NT2/D1 (cell line): ENCODE measurements around the gene STRAP.

Experiments used
- DNase-seq: peaks from one replicate; pipeline ENCODE4 v3.0.0-alpha.2; 2011; ENCODE audit warnings: low read depth, low spot score
- H3K27me3 ChIP-seq: 2 replicates; pipeline ENCODE4 v1.6.0; 2011; ENCODE audit warnings: mild to moderate bottlenecking; ENCODE audit not compliant: insufficient read length, insufficient read depth
- H3K36me3 ChIP-seq: 2 replicates; pipeline ENCODE4 v1.6.1; 2011; ENCODE audit warnings: mild to moderate bottlenecking, low read length, mixed read lengths; ENCODE audit not compliant: insufficient read depth, insufficient read length
- H3K4me1 ChIP-seq: 2 replicates; pipeline ENCODE4 v1.5.1; 2011; ENCODE audit not compliant: insufficient read depth, insufficient read length
- H3K4me3 ChIP-seq: 2 replicates; pipeline ENCODE4 v1.5.1; 2011; ENCODE audit warnings: low read depth; ENCODE audit not compliant: insufficient read length
- H3K9ac ChIP-seq: 2 replicates; pipeline ENCODE4 v1.6.0; 2011; ENCODE audit warnings: low read depth; ENCODE audit not compliant: insufficient read length
- H3K9me3 ChIP-seq: 2 replicates; pipeline ENCODE4 v1.5.1; 2011; ENCODE audit warnings: mild to moderate bottlenecking, low read length; ENCODE audit not compliant: insufficient read depth
- SUZ12 ChIP-seq: IDR thresholded peaks from 2 replicates; pipeline ENCODE4 v1.6.1; 2011; ENCODE audit not compliant: insufficient read length, insufficient read depth; ENCODE audit errors: extremely low read depth
- YY1 ChIP-seq: IDR thresholded peaks from 2 replicates; pipeline ENCODE4 v1.6.1; 2011; ENCODE audit not compliant: insufficient read length, insufficient read depth
- ZNF274 ChIP-seq: IDR thresholded peaks from 2 replicates; pipeline ENCODE4 v1.6.1; 2011; ENCODE audit warnings: mild to moderate bottlenecking, low read depth, low read length

The STRAP gene, protein sequence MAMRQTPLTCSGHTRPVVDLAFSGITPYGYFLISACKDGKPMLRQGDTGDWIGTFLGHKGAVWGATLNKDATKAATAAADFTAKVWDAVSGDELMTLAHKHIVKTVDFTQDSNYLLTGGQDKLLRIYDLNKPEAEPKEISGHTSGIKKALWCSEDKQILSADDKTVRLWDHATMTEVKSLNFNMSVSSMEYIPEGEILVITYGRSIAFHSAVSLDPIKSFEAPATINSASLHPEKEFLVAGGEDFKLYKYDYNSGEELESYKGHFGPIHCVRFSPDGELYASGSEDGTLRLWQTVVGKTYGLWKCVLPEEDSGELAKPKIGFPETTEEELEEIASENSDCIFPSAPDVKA

GRCh38 chr12:15882118-15882971 lies at the start of gene STRAP:
Gene STRAP (plus strand): TSS chr12:15882387. CDS start chr12:15882708, 321 bp downstream.
- Histone ChIP-seq H3K4me3 (peak within 1 kb of the TSS; percentile 99), H3K9me3 (no peaks in the 10 kb centered on the region), H3K27me3 (no peaks in the 10 kb centered on the region), H3K9ac (peak within 1 kb of the TSS; percentile 99), H3K36me3 (peaks cover 39% of the 10 kb centered on the region), H3K4me1 (no peaks in the 10 kb centered on the region)
- no peak for TF ChIP-seq SUZ12
- peak; percentile 100 for DNase-seq

- Histone ChIP-seq H3K9ac (no peak overlapping the region), H3K4me3 (no peak overlapping the region), H3K27me3 (no peaks in the 10 kb centered on the region), H3K9me3 (no peaks in the 10 kb centered on the region), H3K4me1 (no peaks in the 10 kb centered on the region), H3K36me3 (no peaks in the 10 kb centered on the region)
- no peak for DNase-seq
- no peak for TF ChIP-seq ZNF274
- TF ChIP-seq YY1 = no peak
- TF ChIP-seq SUZ12 = no peak
These were observed 47.6 kb upstream of the STRAP start for GRCh38 chr12:15834575-15834974.

DNA sequence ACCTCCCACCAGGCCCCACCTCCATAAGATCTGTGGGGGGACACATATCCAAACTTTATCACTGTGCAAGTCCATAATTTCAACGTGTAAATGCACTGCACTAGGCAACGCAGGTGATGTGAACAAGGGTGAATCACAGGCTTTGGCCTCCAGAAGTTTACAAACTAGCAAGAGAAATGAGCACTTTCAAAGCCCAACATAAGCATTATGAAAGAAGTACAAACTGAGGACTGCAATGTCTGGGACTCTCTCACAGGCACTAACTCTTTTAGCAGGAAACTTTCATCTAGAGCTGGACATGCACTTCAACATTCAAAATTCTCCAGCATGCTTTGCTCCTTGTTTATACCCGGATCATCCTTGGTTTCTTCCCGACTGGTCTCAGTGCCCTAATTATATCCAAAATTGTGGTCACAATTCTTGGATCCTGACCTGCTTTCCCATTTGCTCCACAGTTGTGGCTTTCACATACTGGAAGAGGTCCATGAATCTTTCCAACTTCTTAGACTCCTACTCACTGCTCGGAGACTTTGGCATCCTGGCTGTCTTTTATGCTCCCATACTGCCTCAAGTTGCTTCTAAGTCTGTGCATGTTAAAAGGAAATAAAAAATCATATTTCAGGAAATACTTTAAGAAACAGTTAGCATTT lies 44.9 kb upstream of the STRAP start:
- Histone ChIP-seq H3K36me3 (no peaks in the 10 kb centered on the region), H3K27me3 (no peaks in the 10 kb centered on the region), H3K4me3 (no peak overlapping the region), H3K4me1 (no peaks in the 10 kb centered on the region), H3K9me3 (no peaks in the 10 kb centered on the region), H3K9ac (no peak overlapping the region)
- no peak for DNase-seq
- TF ChIP-seq SUZ12 (no peak), YY1 (no peak), ZNF274 (no peak)

DNA sequence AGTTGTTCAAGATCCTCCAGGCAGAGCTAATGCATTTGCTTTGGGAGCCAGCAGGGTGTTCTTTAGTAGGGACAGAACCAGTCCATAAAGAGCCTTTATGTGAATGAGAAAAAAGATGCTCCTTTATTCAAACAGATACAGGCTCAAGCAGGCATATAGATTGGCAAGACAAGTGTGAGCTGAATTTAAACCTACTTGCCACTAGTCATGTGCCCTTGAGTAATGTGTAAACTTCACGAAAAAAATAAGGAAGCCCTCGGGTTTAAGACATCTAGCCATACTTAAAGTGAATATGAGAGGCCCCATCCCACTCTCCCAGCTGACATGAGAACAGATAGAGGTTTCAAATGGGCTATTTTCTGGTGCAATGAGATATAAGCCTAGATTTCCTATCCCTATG lies 43.1 kb upstream of the STRAP start:
- H3K27me3 ChIP-seq = no peaks in the 10 kb centered on the region
- no peak for TF ChIP-seq ZNF274
- TF ChIP-seq SUZ12 = no peak
- no peak for TF ChIP-seq YY1
- H3K4me1 ChIP-seq = no peaks in the 10 kb centered on the region
- no peak for DNase-seq
- H3K9me3 ChIP-seq = no peaks in the 10 kb centered on the region
- H3K4me3 ChIP-seq = no peak overlapping the region
- H3K36me3 ChIP-seq = no peaks in the 10 kb centered on the region
- no peak overlapping the region for H3K9ac ChIP-seq

DNA sequence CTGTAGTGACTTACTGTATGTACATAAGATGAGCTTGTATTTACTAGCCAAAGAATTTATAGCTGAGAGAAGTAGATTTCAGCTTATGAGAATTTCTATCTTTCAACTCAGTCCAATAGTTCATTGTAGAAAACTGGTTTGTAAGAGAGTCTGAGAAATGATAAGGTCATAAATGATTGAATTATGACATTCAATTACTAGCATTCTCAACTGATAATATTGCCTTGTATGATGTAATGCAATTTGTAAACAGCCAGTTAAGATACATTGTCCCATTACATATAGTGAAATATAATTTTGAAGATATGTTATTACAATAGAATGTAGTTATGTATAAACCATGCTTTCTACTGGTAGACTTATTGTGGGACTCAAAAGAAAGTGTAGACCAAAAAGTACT lies 42.5 kb upstream of the STRAP start:
- H3K9me3 ChIP-seq = no peaks in the 10 kb centered on the region
- H3K9ac ChIP-seq = no peak overlapping the region
- no peak for TF ChIP-seq YY1
- TF ChIP-seq ZNF274 = no peak
- no peak for TF ChIP-seq SUZ12
- no peaks in the 10 kb centered on the region for H3K27me3 ChIP-seq
- H3K4me1 ChIP-seq = no peaks in the 10 kb centered on the region
- H3K36me3 ChIP-seq = no peaks in the 10 kb centered on the region
- H3K4me3 ChIP-seq = no peak overlapping the region
- DNase-seq = no peak

GRCh38 chr12:15842108-15842507 lies 40.1 kb upstream of the STRAP start:
- H3K36me3 ChIP-seq = no peaks in the 10 kb centered on the region
- DNase-seq = no peak
- no peaks in the 10 kb centered on the region for H3K9me3 ChIP-seq
- no peak overlapping the region for H3K9ac ChIP-seq
- no peak overlapping the region for H3K4me3 ChIP-seq
- no peaks in the 10 kb centered on the region for H3K4me1 ChIP-seq
- TF ChIP-seq ZNF274 (no peak), YY1 (no peak), SUZ12 (no peak)
- no peaks in the 10 kb centered on the region for H3K27me3 ChIP-seq

DNA sequence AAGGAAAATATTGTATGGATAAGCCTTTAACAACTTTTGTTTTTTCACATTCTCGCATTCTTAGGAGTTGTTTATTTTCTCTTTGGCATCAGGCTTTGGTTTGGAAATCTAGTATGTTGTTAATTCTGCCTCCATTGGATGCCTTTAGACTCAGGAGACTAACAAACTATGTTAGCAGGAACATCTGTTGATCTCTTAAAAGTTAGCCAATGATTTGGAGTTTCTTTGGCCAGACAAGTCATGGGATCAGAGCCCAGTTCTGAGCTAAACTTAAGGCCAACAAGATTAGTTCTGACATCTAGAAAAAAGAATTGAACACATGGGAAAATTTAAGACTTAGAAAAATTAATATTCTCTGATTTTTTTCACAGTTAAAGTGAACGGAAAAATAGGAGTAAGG lies 35.3 kb upstream of the STRAP start:
- H3K27me3 ChIP-seq = no peaks in the 10 kb centered on the region
- no peaks in the 10 kb centered on the region for H3K9me3 ChIP-seq
- no peak overlapping the region for H3K4me3 ChIP-seq
- TF ChIP-seq ZNF274 (no peak), SUZ12 (no peak), YY1 (no peak)
- H3K36me3 ChIP-seq = no peaks in the 10 kb centered on the region
- no peaks in the 10 kb centered on the region for H3K4me1 ChIP-seq
- DNase-seq = no peak
- H3K9ac ChIP-seq = no peak overlapping the region
